ENCODE measurements around the gene OBSCN. TPM values are rescaled to one million over a fixed set of nuclear protein-coding genes. Genes with fewer than 3 reads are reported as not detected.

OBSCN gene
- total RNA-seq, 4 donors from 2014 or later, result 15.0 to 46.6 (median 34.4) TPM

DNA sequence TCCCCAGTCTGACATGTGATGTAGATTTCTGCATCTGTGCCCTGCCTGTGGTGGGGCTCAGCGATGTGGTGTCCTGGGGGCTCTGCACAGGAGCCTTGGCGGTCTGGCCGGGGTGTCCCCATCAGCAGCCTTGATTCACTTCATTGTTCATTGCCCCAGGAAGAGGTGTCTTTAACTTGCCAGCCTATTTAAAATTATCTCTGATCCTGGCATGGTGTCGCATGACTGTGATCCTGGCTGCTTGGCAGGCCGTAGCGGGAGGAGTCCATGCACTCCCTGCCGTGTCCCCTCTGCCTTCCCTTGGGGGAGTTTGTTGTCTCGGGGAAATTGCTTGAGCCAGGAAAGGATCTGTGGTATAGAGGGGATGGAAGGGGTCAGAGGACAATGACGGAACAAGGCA, 138.9 kb downstream of the OBSCN start:
- no peak overlapping the region for H3K4me3 ChIP-seq
- 73% methylated on average over 9 of the region's 9 CpGs for WGBS
- no peak for DNase-seq (ENCODE audit: low spot score in 2 of 2)

GRCh38 chr1:228347181-228347580, 139.3 kb downstream of the OBSCN start:
- Histone ChIP-seq H3K27me3 (no peaks in the 10 kb centered on the region), H3K9me3 (no peaks in the 10 kb centered on the region), H3K27ac (no peak overlapping the region), H3K4me1 (no peaks in the 10 kb centered on the region), H3K36me3 (no peaks in the 10 kb centered on the region), H3K4me3 (no peak overlapping the region)
- WGBS, result 68% methylated on average over 7 of the region's 7 CpGs
- no peak for DNase-seq (ENCODE audit: low spot score in 2 of 2)
- TF ChIP-seq, protein P1, sequence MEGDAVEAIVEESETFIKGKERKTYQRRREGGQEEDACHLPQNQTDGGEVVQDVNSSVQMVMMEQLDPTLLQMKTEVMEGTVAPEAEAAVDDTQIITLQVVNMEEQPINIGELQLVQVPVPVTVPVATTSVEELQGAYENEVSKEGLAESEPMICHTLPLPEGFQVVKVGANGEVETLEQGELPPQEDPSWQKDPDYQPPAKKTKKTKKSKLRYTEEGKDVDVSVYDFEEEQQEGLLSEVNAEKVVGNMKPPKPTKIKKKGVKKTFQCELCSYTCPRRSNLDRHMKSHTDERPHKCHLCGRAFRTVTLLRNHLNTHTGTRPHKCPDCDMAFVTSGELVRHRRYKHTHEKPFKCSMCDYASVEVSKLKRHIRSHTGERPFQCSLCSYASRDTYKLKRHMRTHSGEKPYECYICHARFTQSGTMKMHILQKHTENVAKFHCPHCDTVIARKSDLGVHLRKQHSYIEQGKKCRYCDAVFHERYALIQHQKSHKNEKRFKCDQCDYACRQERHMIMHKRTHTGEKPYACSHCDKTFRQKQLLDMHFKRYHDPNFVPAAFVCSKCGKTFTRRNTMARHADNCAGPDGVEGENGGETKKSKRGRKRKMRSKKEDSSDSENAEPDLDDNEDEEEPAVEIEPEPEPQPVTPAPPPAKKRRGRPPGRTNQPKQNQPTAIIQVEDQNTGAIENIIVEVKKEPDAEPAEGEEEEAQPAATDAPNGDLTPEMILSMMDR (IDR thresholded peaks at IDR 0.05), result no peak
- TF ChIP-seq POLR2A (IDR thresholded peaks at IDR 0.05) (no peak), POLR2AphosphoS5 (IDR thresholded peaks at IDR 0.05) (no peak), EP300 (IDR thresholded peaks at IDR 0.05) (no peak)

More for the DNA sequence above, 138.9 kb downstream of the OBSCN start:
- TF ChIP-seq EP300 (IDR thresholded peaks at IDR 0.05) (no peak), POLR2AphosphoS5 (IDR thresholded peaks at IDR 0.05) (no peak), POLR2A (IDR thresholded peaks at IDR 0.05) (no peak)
- TF ChIP-seq, protein P1 (IDR thresholded peaks at IDR 0.05), result no peak
- no peaks in the 10 kb centered on the region for H3K36me3 ChIP-seq
- no peak overlapping the region for H3K27ac ChIP-seq
- no peaks in the 10 kb centered on the region for H3K27me3 ChIP-seq
- no peaks in the 10 kb centered on the region for H3K4me1 ChIP-seq
- H3K9me3 ChIP-seq, result no peaks in the 10 kb centered on the region

DNA sequence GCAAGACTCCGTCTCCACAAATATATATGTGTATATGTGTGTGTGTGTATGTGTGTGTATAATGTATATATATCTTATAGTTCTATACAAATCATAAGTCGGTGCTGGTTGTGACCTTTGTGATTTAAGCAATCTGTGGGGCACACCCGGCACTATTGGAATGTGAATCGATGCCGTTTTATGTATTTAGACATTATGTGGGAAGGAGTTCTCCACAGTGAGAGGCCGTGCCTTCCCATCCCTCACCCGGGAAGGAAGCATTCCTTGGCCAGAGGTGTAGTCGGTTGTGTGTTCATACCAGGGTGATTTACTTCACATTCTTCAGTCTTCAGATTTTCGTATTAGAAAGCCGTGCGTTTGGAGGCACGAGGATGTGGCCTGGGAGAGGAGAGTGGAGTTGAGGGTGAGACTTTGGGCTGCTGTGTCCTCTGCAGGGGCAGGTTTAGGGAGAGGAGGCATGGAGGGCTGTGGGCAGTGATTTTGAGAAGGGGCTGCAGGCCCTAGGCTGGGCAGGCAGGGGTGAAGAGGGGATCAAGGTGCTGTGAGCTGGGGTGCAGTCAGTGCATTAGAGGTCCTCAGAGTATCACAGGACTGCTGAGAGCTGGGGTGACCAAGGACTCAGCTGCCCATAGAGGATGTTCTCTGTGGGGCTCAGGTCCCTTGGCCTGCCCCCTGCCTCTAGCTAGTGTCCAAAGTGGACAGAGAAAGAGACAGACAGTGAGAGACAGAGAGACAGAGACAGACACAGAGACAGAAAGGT, 141.0 kb downstream of the OBSCN start:
- WGBS, result 78% methylated on average over 12 of the region's 12 CpGs
- no peaks in the 10 kb centered on the region for H3K36me3 ChIP-seq
- no peaks in the 10 kb centered on the region for H3K9me3 ChIP-seq
- H3K4me1 ChIP-seq, result peaks cover 4% of the 10 kb centered on the region
- H3K27ac ChIP-seq, result no peak overlapping the region
- no peak for TF ChIP-seq POLR2A (IDR thresholded peaks at IDR 0.05)
- TF ChIP-seq EP300 (IDR thresholded peaks at IDR 0.05), result no peak
- TF ChIP-seq POLR2AphosphoS5 (IDR thresholded peaks at IDR 0.05), result no peak
- TF ChIP-seq, protein P1 (IDR thresholded peaks at IDR 0.05), result no peak
- H3K27me3 ChIP-seq, result no peaks in the 10 kb centered on the region
- DNase-seq (ENCODE audit: low spot score in 2 of 2), result no peak
- H3K4me3 ChIP-seq, result no peak overlapping the region

DNA sequence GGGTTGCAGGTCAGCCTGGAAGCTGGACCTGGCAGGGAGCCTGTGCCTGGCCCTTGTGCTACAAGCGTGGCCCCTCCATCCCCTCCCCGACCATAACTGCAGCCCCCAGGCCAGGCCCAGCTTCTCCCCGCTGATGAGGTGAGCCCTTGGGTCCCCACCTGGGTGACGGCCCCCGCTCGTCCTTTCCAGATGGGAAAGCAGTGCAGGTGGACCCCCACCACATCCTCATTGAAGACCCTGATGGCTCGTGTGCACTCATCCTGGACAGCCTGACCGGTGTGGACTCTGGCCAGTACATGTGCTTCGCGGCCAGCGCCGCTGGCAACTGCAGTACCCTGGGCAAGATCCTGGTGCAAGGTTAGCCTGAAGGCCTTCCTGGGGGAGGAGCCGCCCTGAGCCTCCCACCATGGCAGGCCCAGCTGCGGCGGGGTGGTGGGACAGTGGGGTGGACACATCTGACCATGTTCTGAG, 141.9 kb downstream of the OBSCN start:
- no peaks in the 10 kb centered on the region for H3K9me3 ChIP-seq
- no peaks in the 10 kb centered on the region for H3K27me3 ChIP-seq
- no peak overlapping the region for H3K4me3 ChIP-seq
- no peak overlapping the region for H3K27ac ChIP-seq
- peak; percentile 51 to 74 for DNase-seq (ENCODE audit: low spot score in 2 of 2)
- 94% methylated on average over 12 of the region's 15 CpGs for WGBS
- TF ChIP-seq POLR2A (IDR thresholded peaks at IDR 0.05) (no peak), EP300 (IDR thresholded peaks at IDR 0.05) (no peak), POLR2AphosphoS5 (IDR thresholded peaks at IDR 0.05) (no peak)
- TF ChIP-seq, protein P1 (IDR thresholded peaks at IDR 0.05), result no peak
- no peaks in the 10 kb centered on the region for H3K36me3 ChIP-seq
- peaks cover 4% of the 10 kb centered on the region for H3K4me1 ChIP-seq

DNA sequence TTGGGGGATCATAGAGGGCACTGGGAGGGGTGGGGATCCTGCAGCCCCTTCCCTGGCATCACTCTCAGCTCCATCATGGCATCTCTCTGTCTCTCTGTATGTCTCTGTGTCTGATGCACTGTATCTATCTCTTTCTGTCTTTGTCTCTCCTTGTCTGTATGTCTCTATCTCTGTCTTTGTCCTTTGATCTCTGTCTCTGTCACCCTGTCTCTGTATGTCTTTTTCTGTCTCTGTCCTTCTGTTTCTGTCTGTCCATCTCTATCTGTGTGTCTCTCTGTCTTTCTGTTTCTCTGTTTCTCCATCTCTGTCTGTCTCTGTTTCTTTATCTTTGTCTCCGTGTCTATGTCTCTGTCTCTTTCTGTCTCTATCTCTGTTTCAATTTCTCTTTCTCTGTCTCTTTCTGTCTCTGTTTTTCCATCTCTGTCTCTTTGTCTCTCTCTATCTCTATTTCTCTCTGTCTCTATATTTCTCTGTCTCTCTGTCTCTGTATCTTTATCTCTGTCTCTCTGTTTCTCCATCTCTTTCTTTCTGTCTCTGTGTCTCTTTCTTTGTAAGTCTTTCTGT, 142.4 kb downstream of the OBSCN start:
- peaks cover 4% of the 10 kb centered on the region for H3K4me1 ChIP-seq
- H3K4me3 ChIP-seq, result no peak overlapping the region
- H3K9me3 ChIP-seq, result no peaks in the 10 kb centered on the region
- DNase-seq (ENCODE audit: low spot score in 2 of 2), result no peak
- no peaks in the 10 kb centered on the region for H3K27me3 ChIP-seq
- TF ChIP-seq POLR2A (IDR thresholded peaks at IDR 0.05) (no peak), POLR2AphosphoS5 (IDR thresholded peaks at IDR 0.05) (no peak), EP300 (IDR thresholded peaks at IDR 0.05) (no peak)
- TF ChIP-seq, protein P1 (IDR thresholded peaks at IDR 0.05), result no peak
- no peaks in the 10 kb centered on the region for H3K36me3 ChIP-seq
- WGBS, result 100% methylated on average over 1 of the region's 1 CpG
- no peak overlapping the region for H3K27ac ChIP-seq

All from suprapubic skin (tissue), 4 donors.